Measurements from ENCODE around the gene SNRPB.

Gene SNRPB

GRCh38 chr20:2459981-2460751 lies 10.4 kb downstream of the SNRPB start:
- TF ChIP-seq, protein P1, sequence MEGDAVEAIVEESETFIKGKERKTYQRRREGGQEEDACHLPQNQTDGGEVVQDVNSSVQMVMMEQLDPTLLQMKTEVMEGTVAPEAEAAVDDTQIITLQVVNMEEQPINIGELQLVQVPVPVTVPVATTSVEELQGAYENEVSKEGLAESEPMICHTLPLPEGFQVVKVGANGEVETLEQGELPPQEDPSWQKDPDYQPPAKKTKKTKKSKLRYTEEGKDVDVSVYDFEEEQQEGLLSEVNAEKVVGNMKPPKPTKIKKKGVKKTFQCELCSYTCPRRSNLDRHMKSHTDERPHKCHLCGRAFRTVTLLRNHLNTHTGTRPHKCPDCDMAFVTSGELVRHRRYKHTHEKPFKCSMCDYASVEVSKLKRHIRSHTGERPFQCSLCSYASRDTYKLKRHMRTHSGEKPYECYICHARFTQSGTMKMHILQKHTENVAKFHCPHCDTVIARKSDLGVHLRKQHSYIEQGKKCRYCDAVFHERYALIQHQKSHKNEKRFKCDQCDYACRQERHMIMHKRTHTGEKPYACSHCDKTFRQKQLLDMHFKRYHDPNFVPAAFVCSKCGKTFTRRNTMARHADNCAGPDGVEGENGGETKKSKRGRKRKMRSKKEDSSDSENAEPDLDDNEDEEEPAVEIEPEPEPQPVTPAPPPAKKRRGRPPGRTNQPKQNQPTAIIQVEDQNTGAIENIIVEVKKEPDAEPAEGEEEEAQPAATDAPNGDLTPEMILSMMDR (IDR thresholded peaks at IDR 0.05; ENCODE audit: low read depth, low read length) = no peak
- no peak for DNase-seq (ENCODE audit: extremely low read depth, low read depth)

DNA sequence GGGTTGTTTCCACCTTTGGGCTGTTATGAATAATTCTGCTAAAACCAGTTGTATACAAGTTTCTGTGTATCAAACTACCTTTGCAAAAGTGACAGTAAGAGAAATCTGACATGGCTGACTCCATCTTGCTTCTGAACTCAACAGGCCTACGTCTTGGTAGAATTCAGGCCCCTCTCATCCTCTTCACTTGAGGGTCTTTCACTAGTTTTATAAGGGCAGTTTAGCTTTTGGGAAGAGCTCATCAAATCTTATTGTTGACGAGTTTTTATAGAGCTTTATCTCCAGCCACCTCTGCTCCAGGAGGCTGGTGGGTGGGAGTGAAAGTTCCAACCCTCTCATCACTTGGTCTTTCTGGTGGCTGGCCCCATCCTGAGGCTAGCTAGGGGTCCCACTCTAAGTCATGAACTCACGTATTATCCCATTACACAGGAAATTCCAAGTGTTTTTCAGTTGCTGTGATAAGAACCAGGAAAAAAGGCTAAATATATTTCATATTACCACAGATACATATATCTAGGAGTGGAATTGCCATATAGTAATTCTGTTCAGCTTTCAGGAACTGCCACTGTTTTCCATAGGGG lies 11.6 kb downstream of the SNRPB start:
- DNase-seq (ENCODE audit: extremely low read depth, low read depth) = no peak
- TF ChIP-seq, protein P1 (IDR thresholded peaks at IDR 0.05; ENCODE audit: low read depth, low read length) = no peak

DNA sequence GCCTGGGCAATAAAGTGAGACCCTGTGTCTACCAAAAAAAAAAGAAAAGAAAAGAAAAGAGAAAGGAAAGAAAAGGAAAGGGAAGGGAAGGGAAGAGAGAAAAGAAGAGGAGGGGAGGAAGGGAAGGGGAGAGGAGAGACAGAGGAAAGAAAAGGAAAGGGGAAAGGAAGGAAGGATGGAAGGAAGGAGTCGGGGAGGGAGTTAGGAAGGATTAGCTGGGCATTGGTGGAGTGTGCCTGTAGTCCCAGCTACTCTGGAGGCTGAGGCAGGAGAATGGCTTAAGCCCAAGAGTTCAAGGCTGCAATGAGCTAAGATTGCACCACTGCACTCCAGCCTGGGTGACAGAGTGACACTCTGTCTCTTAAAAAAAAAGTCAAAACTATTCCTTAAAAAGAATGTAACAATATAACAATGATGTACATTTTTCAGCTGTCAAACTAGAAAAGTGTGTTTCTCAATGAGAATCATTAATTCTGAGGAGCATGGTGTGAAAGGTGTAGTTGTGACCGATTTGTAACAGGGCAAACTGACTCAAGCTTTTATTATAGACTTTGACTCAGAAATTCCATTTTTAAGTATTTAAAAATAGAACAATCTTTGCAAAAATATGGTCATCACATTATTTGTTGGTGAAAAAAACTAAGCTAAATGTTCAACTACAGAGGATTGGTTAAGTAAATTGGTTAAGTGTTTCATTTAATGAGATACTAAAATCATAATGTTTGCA lies 14.7 kb downstream of the SNRPB start:
- DNase-seq (ENCODE audit: extremely low read depth, low read depth) = no peak
- TF ChIP-seq, protein P1 (IDR thresholded peaks at IDR 0.05; ENCODE audit: low read depth, low read length) = no peak

GRCh38 chr20:2453792-2454191 lies 16.8 kb downstream of the SNRPB start:
- TF ChIP-seq, protein P1 (IDR thresholded peaks at IDR 0.05; ENCODE audit: low read depth, low read length) = no peak
- DNase-seq (ENCODE audit: extremely low read depth, low read depth) = no peak

- TF ChIP-seq, protein P1 (IDR thresholded peaks at IDR 0.05; ENCODE audit: low read depth, low read length) = peak; percentile 87
- DNase-seq (ENCODE audit: extremely low read depth, low read depth) = peak; percentile 47
Observed at GRCh38 chr20:2451939-2452732, 18.5 kb downstream of the SNRPB start.

DNA sequence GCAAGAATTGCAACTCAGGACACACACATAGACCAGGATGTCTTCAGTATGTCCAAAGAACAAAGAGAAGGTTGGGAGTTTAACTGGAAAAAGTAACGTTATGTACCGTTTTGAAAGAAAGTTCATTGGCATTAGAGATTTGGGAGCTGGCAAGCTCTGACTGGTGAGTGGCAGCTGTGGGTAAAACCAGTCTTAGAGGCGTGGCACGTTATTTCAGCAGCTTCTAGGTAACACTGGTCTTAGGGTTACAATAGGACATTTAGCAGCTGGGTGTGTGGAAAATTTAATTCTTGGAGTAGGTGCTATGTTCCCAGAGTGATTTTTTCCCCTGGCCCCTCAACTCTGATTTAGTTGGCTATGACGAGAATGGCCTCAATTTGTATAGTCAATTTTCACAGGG lies 19.2 kb downstream of the SNRPB start:
- TF ChIP-seq, protein P1 (IDR thresholded peaks at IDR 0.05; ENCODE audit: low read depth, low read length) = no peak
- no peak for DNase-seq (ENCODE audit: extremely low read depth, low read depth)

All from AG09319 (cell line).